ENCODE data around the gene BTG4.

BTG4 gene

DNA sequence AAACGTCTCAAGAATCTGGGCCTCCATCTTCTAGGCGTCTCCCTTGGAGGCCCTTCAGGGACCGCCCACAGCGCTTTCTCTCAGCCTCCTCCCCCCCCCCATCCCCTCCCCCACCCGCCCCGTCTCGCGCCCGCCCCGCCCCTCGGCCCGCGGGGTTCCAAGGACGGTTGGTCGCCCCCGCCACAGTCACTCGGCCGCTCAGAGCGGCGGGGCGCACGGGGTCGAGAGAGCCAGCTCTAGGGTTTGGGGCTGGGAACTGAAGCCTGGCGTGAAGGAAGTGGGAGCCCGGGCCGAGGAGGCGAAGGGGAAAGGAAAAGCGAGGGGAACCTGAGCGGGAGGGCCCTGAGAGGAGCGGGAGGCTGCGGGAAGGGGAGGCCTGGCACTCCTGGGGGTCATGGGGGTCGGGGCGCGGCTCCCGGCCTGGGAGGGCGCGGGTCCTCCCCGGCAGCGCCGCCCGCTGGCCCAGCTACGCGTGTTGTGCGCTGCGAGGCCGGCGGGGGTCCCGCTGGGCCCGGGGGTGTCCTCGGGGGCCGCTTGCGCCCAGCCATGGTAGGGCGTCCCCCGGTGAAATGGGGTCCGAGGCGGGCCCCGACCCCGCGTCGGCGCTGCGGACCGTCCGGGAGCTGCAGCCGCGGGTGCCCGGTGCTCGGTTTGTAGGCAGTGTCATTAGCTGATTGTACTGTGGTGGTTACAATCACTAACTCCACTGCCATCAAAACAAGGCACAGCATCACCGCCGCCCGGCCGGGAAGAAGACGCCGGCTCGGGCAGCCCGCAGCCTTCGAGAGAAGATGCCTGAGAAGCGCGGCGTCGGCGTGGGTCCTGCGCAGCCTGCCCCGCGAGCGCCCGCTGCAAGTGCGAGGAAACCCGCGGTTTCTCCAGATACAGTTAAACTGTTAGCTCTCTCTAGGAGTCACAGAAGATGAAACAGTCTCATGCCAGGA is at the start of gene BTG4:
BTG4 (minus strand) TSS at position 91 of the 944 bp plus-strand sequence. CDS start 13,610 bp downstream, outside the sequence.
- H3K27ac ChIP-seq (ENCODE audit: low read depth, low read length) = no peak within 1 kb of the TSS
- H3K27me3 ChIP-seq (ENCODE audit: control insufficient read depth, insufficient read depth, low read length) = peaks cover 7% of the 10 kb centered on the region
- H3K9ac ChIP-seq (ENCODE audit: low read length) = no peak within 1 kb of the TSS
- H3K36me3 ChIP-seq (ENCODE audit: control insufficient read depth, insufficient read depth, low read length) = no peaks in the 10 kb centered on the region
- H3K4me3 ChIP-seq (ENCODE audit: low read length) = peak within 1 kb of the TSS; percentile 56
- no peaks in the 10 kb centered on the region for H3K4me1 ChIP-seq (ENCODE audit: control insufficient read depth, insufficient read depth, low read length)

DNA sequence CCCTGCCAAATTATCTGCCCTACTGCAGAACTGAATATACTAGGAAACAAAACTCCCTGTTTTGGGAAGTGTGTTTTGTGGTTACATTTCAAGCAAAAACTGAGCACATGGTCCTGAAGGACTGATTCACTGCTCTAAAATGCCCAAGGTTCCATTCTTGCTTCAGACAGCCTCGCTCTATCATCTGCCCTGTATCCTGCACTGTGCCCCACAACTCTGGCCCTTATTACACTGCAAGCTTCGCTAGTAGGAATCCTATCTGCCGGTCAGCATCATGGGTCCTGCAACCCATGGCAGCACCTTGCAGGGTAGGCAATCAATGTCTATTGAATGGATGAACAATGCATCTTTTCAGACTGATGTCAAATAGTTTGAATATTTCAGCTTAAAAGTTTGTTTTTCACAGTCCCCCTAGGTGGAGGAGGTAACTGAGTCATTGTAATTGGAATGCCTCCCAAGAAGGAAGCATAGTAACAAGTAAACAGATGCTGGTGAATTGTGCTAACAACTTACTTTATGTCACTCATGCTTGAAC is 49.7 kb upstream of the BTG4 start:
- no peaks in the 10 kb centered on the region for H3K27me3 ChIP-seq (ENCODE audit: control insufficient read depth, insufficient read depth, low read length)
- peaks cover 11% of the 10 kb centered on the region for H3K4me1 ChIP-seq (ENCODE audit: control insufficient read depth, insufficient read depth, low read length)
- H3K4me3 ChIP-seq (ENCODE audit: low read length) = no peak overlapping the region
- H3K36me3 ChIP-seq (ENCODE audit: control insufficient read depth, insufficient read depth, low read length) = no peaks in the 10 kb centered on the region
- no peak overlapping the region for H3K27ac ChIP-seq (ENCODE audit: low read depth, low read length)
- H3K9ac ChIP-seq (ENCODE audit: low read length) = no peak overlapping the region

DNA sequence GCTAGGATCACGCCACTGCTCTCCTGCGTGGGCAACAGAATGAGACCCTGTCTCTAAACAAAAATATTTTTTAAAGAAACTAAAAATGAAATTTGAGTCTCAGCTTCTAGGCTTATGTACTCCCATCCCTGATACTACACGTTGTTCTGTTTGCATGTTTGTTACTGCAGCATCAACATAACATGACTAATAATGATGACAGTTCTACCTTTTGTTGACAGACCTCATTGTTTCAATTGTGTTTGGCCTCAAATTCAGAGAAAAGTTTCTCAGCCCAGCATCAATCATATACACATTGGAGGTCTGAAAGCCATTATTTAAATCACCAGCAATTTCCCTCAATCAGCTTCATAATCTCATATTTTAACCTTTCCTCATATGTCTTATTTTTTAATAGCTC is 49.1 kb upstream of the BTG4 start:
- H3K9ac ChIP-seq (ENCODE audit: low read length) = no peak overlapping the region
- no peak overlapping the region for H3K27ac ChIP-seq (ENCODE audit: low read depth, low read length)
- no peaks in the 10 kb centered on the region for H3K36me3 ChIP-seq (ENCODE audit: control insufficient read depth, insufficient read depth, low read length)
- no peak overlapping the region for H3K4me3 ChIP-seq (ENCODE audit: low read length)
- peaks cover 12% of the 10 kb centered on the region for H3K4me1 ChIP-seq (ENCODE audit: control insufficient read depth, insufficient read depth, low read length)
- H3K27me3 ChIP-seq (ENCODE audit: control insufficient read depth, insufficient read depth, low read length) = no peaks in the 10 kb centered on the region

DNA sequence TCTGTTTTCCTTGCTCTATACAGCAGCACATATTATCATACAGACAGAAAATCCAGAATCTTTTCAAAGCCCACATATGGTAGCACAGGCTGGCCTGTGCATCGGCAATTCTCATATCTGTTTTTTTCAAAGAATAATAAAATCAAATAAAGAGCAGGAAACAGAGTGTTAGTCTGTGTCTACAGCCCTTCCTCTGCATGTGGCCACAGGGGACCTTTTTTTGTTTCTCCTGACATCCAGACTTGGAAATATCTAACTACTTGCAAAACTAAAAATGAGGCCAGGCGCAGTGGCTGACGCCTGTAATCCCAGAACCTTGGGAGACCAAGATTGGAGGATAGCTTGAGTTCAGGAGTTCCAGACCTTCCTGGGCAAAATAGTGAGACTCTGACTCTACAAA is 48.6 kb upstream of the BTG4 start:
- H3K27me3 ChIP-seq (ENCODE audit: control insufficient read depth, insufficient read depth, low read length) = no peaks in the 10 kb centered on the region
- peaks cover 12% of the 10 kb centered on the region for H3K4me1 ChIP-seq (ENCODE audit: control insufficient read depth, insufficient read depth, low read length)
- H3K9ac ChIP-seq (ENCODE audit: low read length) = no peak overlapping the region
- no peak overlapping the region for H3K27ac ChIP-seq (ENCODE audit: low read depth, low read length)
- no peak overlapping the region for H3K4me3 ChIP-seq (ENCODE audit: low read length)
- H3K36me3 ChIP-seq (ENCODE audit: control insufficient read depth, insufficient read depth, low read length) = peaks cover 2% of the 10 kb centered on the region

DNA sequence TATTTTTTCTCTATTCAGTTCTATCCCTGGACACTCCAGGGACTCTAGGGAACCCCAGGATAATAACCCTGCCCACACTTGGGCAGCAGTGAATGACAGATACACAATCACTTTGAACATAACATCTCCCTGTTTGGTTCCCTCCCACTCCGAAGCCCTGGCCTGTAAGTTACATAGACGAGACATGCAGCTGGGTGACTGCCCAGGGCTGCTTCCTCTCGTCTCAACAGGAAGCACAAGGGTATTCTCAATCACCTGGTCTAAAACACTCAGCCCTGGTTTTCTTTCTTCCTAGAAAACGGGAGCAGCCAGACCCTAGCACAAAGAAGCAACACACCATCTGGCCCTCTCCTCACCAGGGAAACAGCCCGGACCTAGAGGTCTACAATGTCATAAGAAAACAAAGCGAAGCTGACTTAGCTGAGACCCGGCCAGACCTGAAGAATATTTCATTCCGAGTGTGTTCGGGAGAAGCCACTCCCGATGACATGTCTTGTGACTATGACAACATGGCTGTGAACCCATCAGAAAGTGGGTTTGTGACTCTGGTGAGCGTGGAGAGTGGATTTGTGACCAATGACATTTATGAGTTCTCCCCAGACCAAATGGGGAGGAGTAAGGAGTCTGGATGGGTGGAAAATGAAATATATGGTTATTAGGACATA is 47.7 kb upstream of the BTG4 start:
- H3K27me3 ChIP-seq (ENCODE audit: control insufficient read depth, insufficient read depth, low read length) = no peaks in the 10 kb centered on the region
- H3K4me1 ChIP-seq (ENCODE audit: control insufficient read depth, insufficient read depth, low read length) = peaks cover 12% of the 10 kb centered on the region
- no peak overlapping the region for H3K4me3 ChIP-seq (ENCODE audit: low read length)
- no peak overlapping the region for H3K27ac ChIP-seq (ENCODE audit: low read depth, low read length)
- peaks cover 2% of the 10 kb centered on the region for H3K36me3 ChIP-seq (ENCODE audit: control insufficient read depth, insufficient read depth, low read length)
- H3K9ac ChIP-seq (ENCODE audit: low read length) = no peak overlapping the region

DNA sequence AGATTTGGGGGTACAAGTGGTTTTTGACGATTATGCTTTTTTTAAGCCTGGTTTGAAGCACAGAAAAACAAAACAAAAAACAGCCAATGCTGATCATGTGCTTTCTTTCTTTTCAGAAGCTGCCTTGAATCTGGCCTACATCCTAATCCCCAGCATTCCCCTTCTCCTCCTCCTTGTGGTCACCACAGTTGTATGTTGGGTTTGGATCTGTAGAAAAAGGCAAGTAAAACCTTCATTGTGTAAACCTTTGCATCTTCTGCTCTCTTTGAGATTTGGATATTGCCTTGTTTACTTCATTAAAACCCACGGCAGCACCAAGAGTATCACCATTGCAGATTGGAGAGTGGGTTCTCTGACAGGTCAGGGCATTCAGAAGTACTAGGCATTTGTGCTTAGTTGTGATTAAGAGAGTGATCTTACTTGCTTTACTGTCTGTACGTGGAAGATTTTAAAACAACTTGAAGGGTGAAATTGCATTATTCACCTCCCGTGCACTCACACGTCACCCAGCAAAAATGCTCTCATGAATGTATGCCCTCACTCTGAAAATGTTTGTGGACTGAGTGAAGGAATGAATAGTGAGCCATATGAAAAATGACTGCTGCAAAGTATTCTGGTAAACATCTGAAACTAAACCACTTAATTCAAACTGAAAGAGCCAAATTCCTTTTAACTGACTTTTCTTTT is 45.4 kb upstream of the BTG4 start:
- H3K27ac ChIP-seq (ENCODE audit: low read depth, low read length) = peak overlapping the region; percentile 66

DNA sequence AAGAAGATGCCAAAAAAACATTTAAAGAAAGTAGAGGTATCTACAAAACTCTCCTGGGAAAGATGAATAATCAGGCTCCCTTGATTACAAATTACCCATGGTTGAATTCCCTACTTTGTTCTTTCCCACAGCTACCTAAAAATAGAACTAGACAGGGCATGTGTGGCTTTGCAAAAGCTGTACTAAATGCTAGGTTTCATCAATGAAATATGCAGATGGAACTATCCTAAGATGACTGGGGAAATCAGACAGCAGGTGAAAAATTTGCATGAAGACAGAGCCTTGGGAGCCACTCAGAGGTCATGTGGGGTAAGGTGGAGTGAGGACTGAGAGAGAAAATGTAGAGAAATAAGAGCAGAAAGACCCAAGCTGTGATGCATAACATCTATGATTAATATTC is 43.1 kb upstream of the BTG4 start:
- no peak overlapping the region for H3K27ac ChIP-seq (ENCODE audit: low read depth, low read length)
- H3K4me1 ChIP-seq (ENCODE audit: control insufficient read depth, insufficient read depth, low read length) = peaks cover 12% of the 10 kb centered on the region
- peaks cover 2% of the 10 kb centered on the region for H3K36me3 ChIP-seq (ENCODE audit: control insufficient read depth, insufficient read depth, low read length)
- H3K9ac ChIP-seq (ENCODE audit: low read length) = no peak overlapping the region
- no peaks in the 10 kb centered on the region for H3K27me3 ChIP-seq (ENCODE audit: control insufficient read depth, insufficient read depth, low read length)
- H3K4me3 ChIP-seq (ENCODE audit: low read length) = no peak overlapping the region

More for the DNA sequence above, 45.4 kb upstream of the BTG4 start:
- Histone ChIP-seq H3K4me1 (ENCODE audit: control insufficient read depth, insufficient read depth, low read length) (peaks cover 12% of the 10 kb centered on the region), H3K27me3 (ENCODE audit: control insufficient read depth, insufficient read depth, low read length) (no peaks in the 10 kb centered on the region), H3K36me3 (ENCODE audit: control insufficient read depth, insufficient read depth, low read length) (peaks cover 2% of the 10 kb centered on the region), H3K4me3 (ENCODE audit: low read length) (no peak overlapping the region), H3K9ac (ENCODE audit: low read length) (no peak overlapping the region)

DNA sequence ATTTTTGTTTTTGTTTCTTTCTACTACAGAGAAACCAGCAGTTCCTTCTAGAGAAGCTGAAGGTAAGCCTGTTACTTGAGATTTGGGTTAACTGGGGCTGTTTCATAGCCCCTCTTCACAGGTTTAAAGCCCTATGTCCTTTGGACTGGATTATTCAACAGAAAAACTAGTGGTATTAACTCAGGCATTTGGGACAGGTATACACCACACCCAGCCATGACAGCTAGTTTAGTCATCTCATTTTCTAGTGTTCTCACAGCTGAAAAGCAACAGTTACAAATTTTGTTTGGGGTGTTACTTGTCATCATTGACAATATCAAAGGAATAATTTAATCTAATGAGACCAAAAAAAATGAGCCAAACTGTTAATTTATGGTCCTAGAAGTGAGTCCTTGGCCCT is 42.3 kb upstream of the BTG4 start:
- Histone ChIP-seq H3K27ac (ENCODE audit: low read depth, low read length) (no peak overlapping the region), H3K36me3 (ENCODE audit: control insufficient read depth, insufficient read depth, low read length) (peaks cover 2% of the 10 kb centered on the region)

DNA sequence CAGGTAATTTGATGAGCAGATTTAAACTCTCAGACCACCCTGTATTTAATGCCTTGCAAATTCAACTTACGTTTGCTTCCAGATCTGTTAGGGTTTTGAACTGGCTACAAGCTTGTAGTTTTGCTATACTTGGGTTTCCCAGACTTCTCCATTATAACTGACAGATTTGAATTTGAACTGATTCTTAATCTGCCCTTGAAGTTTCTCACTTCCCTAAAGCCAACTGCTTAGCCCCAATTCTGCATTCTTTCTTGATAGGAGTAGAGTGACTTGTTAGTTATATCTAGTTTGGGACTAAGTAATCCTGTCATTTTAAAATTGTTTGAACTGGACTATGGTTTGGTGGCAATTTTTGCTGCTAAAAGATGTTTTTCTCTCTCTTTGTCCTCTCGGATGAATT is 38.1 kb upstream of the BTG4 start:
- H3K27ac ChIP-seq (ENCODE audit: low read depth, low read length) = no peak overlapping the region
- H3K27me3 ChIP-seq (ENCODE audit: control insufficient read depth, insufficient read depth, low read length) = no peaks in the 10 kb centered on the region
- no peak overlapping the region for H3K9ac ChIP-seq (ENCODE audit: low read length)
- no peaks in the 10 kb centered on the region for H3K4me1 ChIP-seq (ENCODE audit: control insufficient read depth, insufficient read depth, low read length)
- H3K4me3 ChIP-seq (ENCODE audit: low read length) = no peak overlapping the region
- no peaks in the 10 kb centered on the region for H3K36me3 ChIP-seq (ENCODE audit: control insufficient read depth, insufficient read depth, low read length)

More for the DNA sequence above, 42.3 kb upstream of the BTG4 start:
- no peaks in the 10 kb centered on the region for H3K27me3 ChIP-seq (ENCODE audit: control insufficient read depth, insufficient read depth, low read length)
- H3K4me1 ChIP-seq (ENCODE audit: control insufficient read depth, insufficient read depth, low read length) = peaks cover 12% of the 10 kb centered on the region
- H3K4me3 ChIP-seq (ENCODE audit: low read length) = no peak overlapping the region
- no peak overlapping the region for H3K9ac ChIP-seq (ENCODE audit: low read length)

DNA sequence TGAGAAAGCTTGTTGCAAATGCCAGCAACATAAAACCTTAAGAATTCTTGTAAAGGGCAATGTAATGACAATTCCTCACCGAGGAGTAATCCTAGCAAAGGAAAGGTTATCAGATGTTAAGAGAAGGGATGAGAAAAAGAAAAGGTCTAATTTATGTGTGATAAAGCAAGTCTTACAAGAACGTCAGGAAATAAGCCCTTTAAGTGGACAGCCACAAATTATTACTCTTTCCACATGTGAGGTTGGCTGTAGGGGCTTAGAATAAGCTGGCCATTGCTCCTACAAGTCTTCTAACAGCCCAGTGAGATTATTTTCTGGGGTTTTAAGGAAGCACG is 37.6 kb upstream of the BTG4 start:
- H3K36me3 ChIP-seq (ENCODE audit: control insufficient read depth, insufficient read depth, low read length) = no peaks in the 10 kb centered on the region
- H3K27me3 ChIP-seq (ENCODE audit: control insufficient read depth, insufficient read depth, low read length) = no peaks in the 10 kb centered on the region
- H3K9ac ChIP-seq (ENCODE audit: low read length) = no peak overlapping the region
- no peak overlapping the region for H3K4me3 ChIP-seq (ENCODE audit: low read length)
- H3K27ac ChIP-seq (ENCODE audit: low read depth, low read length) = no peak overlapping the region
- H3K4me1 ChIP-seq (ENCODE audit: control insufficient read depth, insufficient read depth, low read length) = no peaks in the 10 kb centered on the region

DNA sequence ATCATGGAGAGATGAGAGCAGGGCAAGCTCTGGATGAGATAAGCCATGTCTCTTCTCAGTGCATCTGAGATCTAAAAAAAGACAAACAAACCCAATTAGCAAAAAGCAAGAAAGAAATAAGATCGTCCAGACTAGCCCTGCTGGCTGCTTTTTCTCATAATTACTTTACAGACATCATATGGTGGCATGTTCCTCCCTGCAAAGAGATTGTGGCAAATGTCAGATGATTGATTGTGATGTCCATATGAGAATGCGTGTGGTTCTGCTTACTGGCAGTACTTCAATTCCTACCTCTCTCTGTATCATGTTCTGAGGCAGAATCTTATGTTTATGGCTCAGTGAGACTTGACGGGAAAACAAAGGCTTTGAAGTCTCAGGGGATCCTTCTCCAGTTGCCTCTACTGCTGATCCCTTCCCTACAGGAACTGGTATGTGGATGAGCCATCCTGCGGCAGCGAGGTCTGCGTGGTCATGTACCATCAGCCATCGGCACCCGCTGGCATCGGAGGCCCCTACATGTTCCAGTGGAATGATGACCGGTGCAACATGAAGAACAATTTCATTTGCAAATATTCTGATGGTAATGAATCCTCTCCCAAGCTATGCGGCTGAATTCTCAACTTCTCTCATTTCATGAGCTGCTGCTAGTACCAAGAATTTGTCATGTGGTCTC is 37.1 kb upstream of the BTG4 start:
- no peaks in the 10 kb centered on the region for H3K36me3 ChIP-seq (ENCODE audit: control insufficient read depth, insufficient read depth, low read length)
- H3K27me3 ChIP-seq (ENCODE audit: control insufficient read depth, insufficient read depth, low read length) = no peaks in the 10 kb centered on the region
- H3K4me3 ChIP-seq (ENCODE audit: low read length) = no peak overlapping the region
- H3K9ac ChIP-seq (ENCODE audit: low read length) = no peak overlapping the region
- H3K4me1 ChIP-seq (ENCODE audit: control insufficient read depth, insufficient read depth, low read length) = no peaks in the 10 kb centered on the region
- H3K27ac ChIP-seq (ENCODE audit: low read depth, low read length) = no peak overlapping the region

DNA sequence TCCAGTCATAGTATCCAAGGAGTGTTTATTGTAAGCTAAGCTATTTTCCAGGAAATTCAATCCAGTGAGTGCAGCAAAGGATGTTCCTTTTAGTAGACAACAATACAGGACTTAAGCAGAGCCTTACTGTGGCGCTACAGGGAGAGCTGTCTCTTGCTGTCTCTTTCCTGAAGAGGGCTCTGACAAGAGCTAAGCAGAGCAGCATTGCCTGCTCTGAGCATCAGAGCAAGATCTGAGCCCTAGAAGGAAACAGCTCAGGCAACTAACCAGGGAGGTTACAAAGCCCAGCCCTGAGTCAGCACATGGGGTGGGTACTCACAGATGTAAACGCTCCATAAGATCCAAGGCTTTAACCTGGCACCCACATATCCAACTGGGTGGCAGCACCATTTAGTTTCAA is 36.3 kb upstream of the BTG4 start:
- no peak overlapping the region for H3K4me3 ChIP-seq (ENCODE audit: low read length)
- no peaks in the 10 kb centered on the region for H3K36me3 ChIP-seq (ENCODE audit: control insufficient read depth, insufficient read depth, low read length)
- H3K27me3 ChIP-seq (ENCODE audit: control insufficient read depth, insufficient read depth, low read length) = no peaks in the 10 kb centered on the region
- no peak overlapping the region for H3K27ac ChIP-seq (ENCODE audit: low read depth, low read length)
- H3K4me1 ChIP-seq (ENCODE audit: control insufficient read depth, insufficient read depth, low read length) = no peaks in the 10 kb centered on the region
- no peak overlapping the region for H3K9ac ChIP-seq (ENCODE audit: low read length)
